Activated T-helper 17 cell treated with anti-CD3 and anti-CD28 coated beads, Interleukin-2, amount 50 U/mL, for 72 hours (primary cell): Measurements from ENCODE around the gene ACOX3. TPM values are rescaled to one million over a fixed set of nuclear protein-coding genes. Genes with fewer than 3 reads are reported as not detected.

Source experiments
- ATAC-seq: fragments of 150-1000 bp; cut with Tn5 transposase; replicated peaks from 2 replicates; pipeline ENCODE4 v1.10.0; 2021; ENCODE audit warnings: mild to moderate bottlenecking, moderate library complexity
- H3K27ac Mint-ChIP-seq: one replicate; pipeline ENCODE4 v1.8.0; 2022; ENCODE audit warnings: mixed read lengths
- H3K27me3 Mint-ChIP-seq: one replicate; pipeline ENCODE4 v1.8.0; 2022; ENCODE audit warnings: mixed read lengths
- H3K36me3 Mint-ChIP-seq: one replicate; pipeline ENCODE4 v1.8.0; 2022; ENCODE audit warnings: low read depth, mild to moderate bottlenecking, mixed read lengths
- H3K4me1 Mint-ChIP-seq: one replicate; pipeline ENCODE4 v1.8.0; 2022; ENCODE audit warnings: mixed read lengths
- H3K4me3 Mint-ChIP-seq: one replicate; pipeline ENCODE4 v1.8.0; 2022; ENCODE audit warnings: mild to moderate bottlenecking, mixed read lengths
- H3K9me3 Mint-ChIP-seq: one replicate; pipeline ENCODE4 v1.8.0; 2022; ENCODE audit warnings: mixed read lengths
- total RNA-seq, 2 donors: library from RNA; stranded (reverse); gene quantifications; one replicate each; pipeline ENCODE4 v1.2.3, GENCODE V29; 2022

The ACOX3 gene
- total RNA-seq, 2 donors from 2014 or later = 34.4 to 63.6 TPM

DNA sequence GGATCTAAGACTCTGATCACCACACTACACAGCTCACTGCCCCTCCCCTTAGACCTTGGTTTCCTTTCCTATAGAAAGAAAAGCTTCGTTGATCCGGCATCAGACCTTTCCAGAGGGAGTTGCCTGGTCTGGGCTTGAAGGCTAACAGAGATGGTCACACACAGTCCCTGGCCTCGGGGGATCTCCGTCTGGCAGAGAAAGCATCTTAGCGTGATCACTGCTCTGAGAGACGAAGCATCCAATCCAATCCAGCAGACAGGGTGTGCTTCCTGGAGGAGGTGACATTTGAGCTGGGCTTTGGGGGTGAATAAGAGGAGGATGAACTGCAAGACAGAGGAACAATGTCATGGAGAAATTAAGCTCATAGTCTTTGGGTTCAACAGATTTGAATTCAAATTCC lies 121.5 kb downstream of the ACOX3 start:
- Mint-ChIP-seq H3K4me1 (no peaks in the 10 kb centered on the region), H3K27ac (no peak overlapping the region), H3K27me3 (peaks cover 6% of the 10 kb centered on the region), H3K36me3 (no peaks in the 10 kb centered on the region), H3K4me3 (no peak overlapping the region), H3K9me3 (no peaks in the 10 kb centered on the region)
- no peak for ATAC-seq

DNA sequence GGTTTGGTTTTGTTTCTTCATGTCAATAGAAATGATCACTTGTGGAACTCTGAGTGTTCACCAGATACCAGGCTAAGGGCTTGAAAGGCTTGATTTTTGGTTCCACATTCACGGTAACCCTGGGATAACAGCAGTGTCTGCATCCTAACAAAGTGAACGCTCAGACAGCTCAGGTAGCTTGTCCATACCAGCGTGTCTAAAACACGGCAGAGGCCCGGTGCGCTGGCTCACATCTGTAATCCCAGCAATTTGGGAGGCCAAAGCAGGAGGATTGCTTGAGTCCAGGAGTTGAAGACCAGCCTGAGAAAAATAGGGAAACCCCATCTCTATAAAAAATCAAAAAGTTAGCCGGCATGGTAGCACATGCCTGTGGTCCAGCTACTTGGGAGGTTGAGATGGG lies 122.0 kb downstream of the ACOX3 start:
- Mint-ChIP-seq H3K4me1 (no peaks in the 10 kb centered on the region), H3K27me3 (peaks cover 10% of the 10 kb centered on the region)

DNA sequence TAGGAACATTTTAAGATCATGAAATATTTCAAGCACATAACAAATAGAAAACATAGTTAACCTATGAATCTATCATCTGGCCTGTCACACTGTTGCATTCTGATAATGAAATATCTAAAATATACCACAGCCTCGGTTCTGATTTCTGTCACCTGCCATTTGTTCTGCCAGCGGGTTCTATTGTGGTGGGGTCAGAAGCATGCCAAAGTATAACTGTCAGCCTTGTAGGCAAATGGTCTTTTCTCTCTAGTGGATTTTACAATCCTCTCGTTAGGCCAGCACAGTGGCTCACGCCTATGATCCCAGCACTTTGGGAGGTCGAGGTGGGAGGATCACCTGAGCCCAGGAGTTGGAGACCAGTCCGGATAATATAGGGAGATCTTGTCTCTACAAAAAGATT lies 123.0 kb downstream of the ACOX3 start:
- peaks cover 10% of the 10 kb centered on the region for H3K27me3 Mint-ChIP-seq
- H3K4me3 Mint-ChIP-seq = no peak overlapping the region
- no peaks in the 10 kb centered on the region for H3K4me1 Mint-ChIP-seq
- H3K9me3 Mint-ChIP-seq = peaks cover 3% of the 10 kb centered on the region
- no peak overlapping the region for H3K27ac Mint-ChIP-seq
- no peak for ATAC-seq
- H3K36me3 Mint-ChIP-seq = no peaks in the 10 kb centered on the region

More for the DNA sequence above, 122.0 kb downstream of the ACOX3 start:
- H3K4me3 Mint-ChIP-seq = no peak overlapping the region
- no peaks in the 10 kb centered on the region for H3K9me3 Mint-ChIP-seq
- no peak for ATAC-seq
- H3K36me3 Mint-ChIP-seq = no peaks in the 10 kb centered on the region
- H3K27ac Mint-ChIP-seq = no peak overlapping the region

- Mint-ChIP-seq H3K36me3 (no peaks in the 10 kb centered on the region), H3K27me3 (peaks cover 14% of the 10 kb centered on the region), H3K27ac (no peak overlapping the region), H3K4me1 (no peaks in the 10 kb centered on the region), H3K4me3 (no peak overlapping the region), H3K9me3 (peaks cover 7% of the 10 kb centered on the region)
- no peak for ATAC-seq
These were observed 123.6 kb downstream of the ACOX3 start for GRCh38 chr4:8316911-8317351.

Other genes with a start within 250 kb of the ACOX3 start
- 10 to 100 TPM; 23.1 to 37.4 TPM for gene SH3TC1, start 241.4 kb downstream of the ACOX3 start, total RNA-seq
- not detected for gene HTRA3, start 171.0 kb downstream of the ACOX3 start, total RNA-seq
- 10 to 100 TPM; 24.0 to 37.3 TPM for gene TRMT44, start 54 bp upstream of the ACOX3 start, total RNA-seq
- gene GPR78, start 139.7 kb upstream of the ACOX3 start, total RNA-seq = not detected
- not detected for gene CPZ, start 152.0 kb upstream of the ACOX3 start, total RNA-seq